ENCODE measurements around the gene KATNIP. TPM values are rescaled to one million over a fixed set of nuclear protein-coding genes. Genes with fewer than 3 reads are reported as not detected.

The KATNIP gene
- polyA plus RNA-seq, 1 donor (not counting 4 experiments of a cell fraction or from before 2014, with no cell fraction given), result 19.0 TPM

DNA sequence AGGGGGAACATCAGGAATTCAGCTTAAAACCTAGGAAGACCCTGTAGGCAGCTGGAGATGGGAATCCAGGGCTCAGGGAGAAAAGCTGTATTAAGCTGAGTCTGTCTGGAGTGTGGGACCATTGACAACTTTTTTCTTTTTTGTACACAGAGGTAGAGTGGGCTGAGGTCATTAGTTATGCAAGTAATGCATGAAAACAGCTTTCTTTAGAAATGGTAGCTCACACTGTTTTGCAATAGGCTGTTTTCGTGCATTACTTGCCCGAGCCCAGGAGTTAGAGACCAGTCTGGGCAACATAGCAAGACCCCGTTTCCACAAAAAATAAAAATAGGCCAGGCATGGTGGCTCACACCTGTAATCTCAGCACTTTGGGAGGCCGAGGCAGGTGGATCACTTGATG is 46.5 kb downstream of the KATNIP start:
- H3K79me2 ChIP-seq (ENCODE audit: control insufficient read depth, insufficient read depth, low read length), result no peaks in the 10 kb centered on the region
- no peak for FAIRE-seq
- no peaks in the 10 kb centered on the region for H3K9me3 ChIP-seq (ENCODE audit: control insufficient read depth, low read depth, low read length)
- H3K9me1 ChIP-seq (ENCODE audit: control insufficient read depth, extremely low read depth, insufficient read depth, low read length), result no peaks in the 10 kb centered on the region
- no peak for TF ChIP-seq CTCF (optimal IDR thresholded peaks at IDR 0.05 in 1 of 3, IDR thresholded peaks at IDR 0.05 in 1 of 3, conservative IDR thresholded peaks at IDR 0.05 in 1 of 3; ENCODE audit: extremely low read depth in 1 of 3, insufficient read depth in 2 of 3, low read length in 3 of 3)
- no peak for TF ChIP-seq EZH2 (IDR thresholded peaks at IDR 0.05; ENCODE audit: low read length)
- dilution Hi-C loops (cut with MboI; ENCODE audit: extremely low pct_ligation_motif_present, low sequenced_read_pairs), result no loop called here
- H3K9ac ChIP-seq (ENCODE audit: control insufficient read depth, extremely low read depth, insufficient read depth, low read length), result no peak overlapping the region
- H3K4me1 ChIP-seq (ENCODE audit: control insufficient read depth, extremely low read depth, insufficient read depth, low read length), result no peaks in the 10 kb centered on the region
- no peaks in the 10 kb centered on the region for H4K20me1 ChIP-seq (ENCODE audit: control insufficient read depth, extremely low read depth, insufficient read depth, low read length)
- no peak for DNase-seq (ENCODE audit: low read depth, low spot score)
- H3K27ac ChIP-seq (ENCODE audit: control insufficient read depth, insufficient read depth, low read length), result no peak overlapping the region
- no peaks in the 10 kb centered on the region for H3K27me3 ChIP-seq (ENCODE audit: control insufficient read depth, extremely low read depth, insufficient read depth, low read length)
- no peak overlapping the region for H3K4me3 ChIP-seq (ENCODE audit: control insufficient read depth in 2 of 3, extremely low read depth in 1 of 3, insufficient read depth in 2 of 3, low read depth in 1 of 3, low read length in 3 of 3)
- H3K4me2 ChIP-seq (ENCODE audit: control insufficient read depth, extremely low read depth, insufficient read depth, low read depth, low read length), result no peak overlapping the region
- no peak overlapping the region for H2AFZ ChIP-seq (ENCODE audit: control insufficient read depth, low read length)
- peaks cover 0 to 7% of the 10 kb centered on the region in 2 experiments for H3K36me3 ChIP-seq (ENCODE audit: control insufficient read depth in 2 of 2, extremely low read depth in 1 of 2, insufficient read depth in 2 of 2, low read length in 2 of 2)

- no peaks in the 10 kb centered on the region for H3K79me2 ChIP-seq (ENCODE audit: control insufficient read depth, insufficient read depth, low read length)
- H3K9me3 ChIP-seq (ENCODE audit: control insufficient read depth, low read depth, low read length), result no peaks in the 10 kb centered on the region
- no peaks in the 10 kb centered on the region for H4K20me1 ChIP-seq (ENCODE audit: control insufficient read depth, extremely low read depth, insufficient read depth, low read length)
- no peak overlapping the region for H3K9ac ChIP-seq (ENCODE audit: control insufficient read depth, extremely low read depth, insufficient read depth, low read length)
- H3K4me3 ChIP-seq (ENCODE audit: control insufficient read depth in 2 of 3, extremely low read depth in 1 of 3, insufficient read depth in 2 of 3, low read depth in 1 of 3, low read length in 3 of 3), result no peak overlapping the region
- dilution Hi-C loops (cut with MboI; ENCODE audit: extremely low pct_ligation_motif_present, low sequenced_read_pairs), result no loop called here
- no peaks in the 10 kb centered on the region for H3K9me1 ChIP-seq (ENCODE audit: control insufficient read depth, extremely low read depth, insufficient read depth, low read length)
- no peaks in the 10 kb centered on the region for H3K27me3 ChIP-seq (ENCODE audit: control insufficient read depth, extremely low read depth, insufficient read depth, low read length)
- no peak overlapping the region for H3K4me2 ChIP-seq (ENCODE audit: control insufficient read depth, extremely low read depth, insufficient read depth, low read depth, low read length)
- peaks cover 0 to 6% of the 10 kb centered on the region in 2 experiments for H3K36me3 ChIP-seq (ENCODE audit: control insufficient read depth in 2 of 2, extremely low read depth in 1 of 2, insufficient read depth in 2 of 2, low read length in 2 of 2)
- FAIRE-seq (no peak), DNase-seq (ENCODE audit: low read depth, low spot score) (no peak)
- no peak overlapping the region for H2AFZ ChIP-seq (ENCODE audit: control insufficient read depth, low read length)
- H3K4me1 ChIP-seq (ENCODE audit: control insufficient read depth, extremely low read depth, insufficient read depth, low read length), result no peaks in the 10 kb centered on the region
- H3K27ac ChIP-seq (ENCODE audit: control insufficient read depth, insufficient read depth, low read length), result no peak overlapping the region
- TF ChIP-seq CTCF (optimal IDR thresholded peaks at IDR 0.05 in 1 of 3, IDR thresholded peaks at IDR 0.05 in 1 of 3, conservative IDR thresholded peaks at IDR 0.05 in 1 of 3; ENCODE audit: extremely low read depth in 1 of 3, insufficient read depth in 2 of 3, low read length in 3 of 3) (no peak), EZH2 (IDR thresholded peaks at IDR 0.05; ENCODE audit: low read length) (no peak)
Measured at GRCh38 chr16:27597361-27597760, 47.4 kb downstream of the KATNIP start.
